ENCODE measurements around the gene ADAM10. TPM values are rescaled to one million over a fixed set of nuclear protein-coding genes. Genes with fewer than 3 reads are reported as not detected.

Gene ADAM10
- total RNA-seq, 1 donor from 2014 or later = 140 TPM

GRCh38 chr15:58748852-58749531 lies 515 bp downstream of the ADAM10 start:
- H3K36me3 Mint-ChIP-seq (ENCODE audit: unreplicated experiment) = no peaks in the 10 kb centered on the region
- peaks cover 8% of the 10 kb centered on the region for H3K4me1 Mint-ChIP-seq (ENCODE audit: low read depth, unreplicated experiment)
- peak; percentile 68 for DNase-seq
- H3K27me3 Mint-ChIP-seq (ENCODE audit: unreplicated experiment) = peaks cover 5% of the 10 kb centered on the region
- no peak for TF ChIP-seq CTCF (IDR thresholded peaks at IDR 0.05; ENCODE audit: partially characterized antibody, unreplicated experiment)
- H3K27ac Mint-ChIP-seq (ENCODE audit: unreplicated experiment) = peak overlapping the region; percentile 95
- peaks cover 6% of the 10 kb centered on the region for H3K9me3 Mint-ChIP-seq (ENCODE audit: unreplicated experiment)
- H3K4me3 Mint-ChIP-seq (ENCODE audit: unreplicated experiment) = peak overlapping the region; percentile 94

- peak overlapping the region; percentile 95 for H3K27ac Mint-ChIP-seq (ENCODE audit: unreplicated experiment)
- H3K9me3 Mint-ChIP-seq (ENCODE audit: unreplicated experiment) = peaks cover 6% of the 10 kb centered on the region
- TF ChIP-seq CTCF (IDR thresholded peaks at IDR 0.05; ENCODE audit: partially characterized antibody, unreplicated experiment) = no peak
- peaks cover 8% of the 10 kb centered on the region for H3K4me1 Mint-ChIP-seq (ENCODE audit: low read depth, unreplicated experiment)
- H3K27me3 Mint-ChIP-seq (ENCODE audit: unreplicated experiment) = peaks cover 5% of the 10 kb centered on the region
- no peaks in the 10 kb centered on the region for H3K36me3 Mint-ChIP-seq (ENCODE audit: unreplicated experiment)
- DNase-seq = no peak
- peak overlapping the region; percentile 94 for H3K4me3 Mint-ChIP-seq (ENCODE audit: unreplicated experiment)
Measured at GRCh38 chr15:58748040-58748851, 1.3 kb downstream of the ADAM10 start.

- H3K4me3 Mint-ChIP-seq (ENCODE audit: unreplicated experiment) = peak overlapping the region; percentile 13
- no peaks in the 10 kb centered on the region for H3K36me3 Mint-ChIP-seq (ENCODE audit: unreplicated experiment)
- H3K27me3 Mint-ChIP-seq (ENCODE audit: unreplicated experiment) = peaks cover 7% of the 10 kb centered on the region
- DNase-seq = no peak
- peaks cover 18% of the 10 kb centered on the region for H3K4me1 Mint-ChIP-seq (ENCODE audit: low read depth, unreplicated experiment)
- no peak overlapping the region for H3K27ac Mint-ChIP-seq (ENCODE audit: unreplicated experiment)
- H3K9me3 Mint-ChIP-seq (ENCODE audit: unreplicated experiment) = peaks cover 6% of the 10 kb centered on the region
- TF ChIP-seq CTCF (IDR thresholded peaks at IDR 0.05; ENCODE audit: partially characterized antibody, unreplicated experiment) = no peak
Measured at GRCh38 chr15:58746174-58746573, 3.3 kb downstream of the ADAM10 start.

GRCh38 chr15:58742819-58743502 lies 6.5 kb downstream of the ADAM10 start:
- no peak for DNase-seq
- H3K4me3 Mint-ChIP-seq (ENCODE audit: unreplicated experiment) = no peak overlapping the region
- no peak for TF ChIP-seq CTCF (IDR thresholded peaks at IDR 0.05; ENCODE audit: partially characterized antibody, unreplicated experiment)
- H3K9me3 Mint-ChIP-seq (ENCODE audit: unreplicated experiment) = no peaks in the 10 kb centered on the region
- H3K27ac Mint-ChIP-seq (ENCODE audit: unreplicated experiment) = no peak overlapping the region
- no peaks in the 10 kb centered on the region for H3K36me3 Mint-ChIP-seq (ENCODE audit: unreplicated experiment)
- peaks cover 2% of the 10 kb centered on the region for H3K27me3 Mint-ChIP-seq (ENCODE audit: unreplicated experiment)
- peaks cover 17% of the 10 kb centered on the region for H3K4me1 Mint-ChIP-seq (ENCODE audit: low read depth, unreplicated experiment)
